GM12872 (cell line): ENCODE measurements around the gene PTPN22.

Experiments
- TF ChIP-seq, protein P1 (sequence below): IDR thresholded peaks from 3 replicates; pipeline ENCODE4 v1.5.1; 2011; ENCODE audit warnings: low read depth, mild to moderate bottlenecking, low read length, moderate library complexity; ENCODE audit not compliant: insufficient read depth

PTPN22 gene

DNA sequence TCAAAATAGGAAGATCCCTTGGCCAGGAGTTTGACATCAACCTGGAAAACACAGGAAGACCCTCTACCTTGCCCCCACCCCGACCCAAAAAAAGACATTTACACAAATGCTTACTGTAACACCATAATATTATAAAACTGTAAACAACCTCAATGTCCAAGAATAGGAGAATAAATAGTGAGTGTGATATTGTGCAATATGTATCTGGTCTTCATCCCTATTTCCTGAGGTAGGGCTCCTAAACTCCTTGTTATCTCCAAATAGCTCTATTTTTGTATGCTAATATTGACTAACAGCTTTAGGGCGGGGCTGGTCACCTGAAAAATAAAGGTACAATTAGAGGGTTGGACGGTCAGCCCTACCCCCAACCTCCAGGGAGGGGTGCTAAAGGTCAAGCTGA is 82.7 kb downstream of the PTPN22 start:
- TF ChIP-seq, protein P1, sequence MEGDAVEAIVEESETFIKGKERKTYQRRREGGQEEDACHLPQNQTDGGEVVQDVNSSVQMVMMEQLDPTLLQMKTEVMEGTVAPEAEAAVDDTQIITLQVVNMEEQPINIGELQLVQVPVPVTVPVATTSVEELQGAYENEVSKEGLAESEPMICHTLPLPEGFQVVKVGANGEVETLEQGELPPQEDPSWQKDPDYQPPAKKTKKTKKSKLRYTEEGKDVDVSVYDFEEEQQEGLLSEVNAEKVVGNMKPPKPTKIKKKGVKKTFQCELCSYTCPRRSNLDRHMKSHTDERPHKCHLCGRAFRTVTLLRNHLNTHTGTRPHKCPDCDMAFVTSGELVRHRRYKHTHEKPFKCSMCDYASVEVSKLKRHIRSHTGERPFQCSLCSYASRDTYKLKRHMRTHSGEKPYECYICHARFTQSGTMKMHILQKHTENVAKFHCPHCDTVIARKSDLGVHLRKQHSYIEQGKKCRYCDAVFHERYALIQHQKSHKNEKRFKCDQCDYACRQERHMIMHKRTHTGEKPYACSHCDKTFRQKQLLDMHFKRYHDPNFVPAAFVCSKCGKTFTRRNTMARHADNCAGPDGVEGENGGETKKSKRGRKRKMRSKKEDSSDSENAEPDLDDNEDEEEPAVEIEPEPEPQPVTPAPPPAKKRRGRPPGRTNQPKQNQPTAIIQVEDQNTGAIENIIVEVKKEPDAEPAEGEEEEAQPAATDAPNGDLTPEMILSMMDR = no peak

DNA sequence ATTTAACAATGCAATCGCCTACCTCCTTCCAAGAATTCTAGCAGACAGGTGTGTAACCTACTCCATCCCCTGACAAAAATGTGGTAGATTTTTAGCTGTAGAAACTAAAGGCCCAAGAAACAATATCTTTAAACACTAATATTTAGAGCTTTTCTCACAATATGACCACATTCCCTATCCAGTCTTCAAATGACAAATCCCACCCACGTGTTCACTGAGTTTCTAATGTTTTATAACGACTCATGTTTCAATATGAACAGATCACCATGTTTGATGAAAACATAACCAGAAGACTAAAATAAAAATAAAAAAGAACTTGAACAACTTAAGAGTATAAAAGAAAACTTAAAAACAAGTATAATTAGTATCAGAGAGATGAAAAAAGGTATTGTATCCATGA is 83.8 kb downstream of the PTPN22 start:
- TF ChIP-seq, protein P1 = no peak

DNA sequence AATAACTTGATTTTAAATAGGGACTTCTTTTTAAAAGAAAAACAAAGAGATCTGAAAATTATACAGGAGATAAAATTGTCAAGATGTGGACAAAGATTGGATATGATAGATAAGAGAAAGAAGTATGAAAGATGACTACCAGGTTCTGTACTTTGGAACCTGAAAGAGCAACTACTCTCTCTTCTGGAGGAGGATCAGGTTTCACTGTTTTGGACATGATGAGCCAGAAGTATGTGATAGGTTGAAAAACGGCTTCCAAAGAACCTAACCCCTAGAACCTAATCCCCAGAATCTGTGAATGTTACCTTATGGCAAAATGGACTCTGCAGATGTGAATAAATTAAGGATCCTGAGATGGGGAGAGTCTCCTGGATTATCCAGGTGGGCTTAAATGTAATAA is 85.4 kb downstream of the PTPN22 start:
- TF ChIP-seq, protein P1 = no peak

DNA sequence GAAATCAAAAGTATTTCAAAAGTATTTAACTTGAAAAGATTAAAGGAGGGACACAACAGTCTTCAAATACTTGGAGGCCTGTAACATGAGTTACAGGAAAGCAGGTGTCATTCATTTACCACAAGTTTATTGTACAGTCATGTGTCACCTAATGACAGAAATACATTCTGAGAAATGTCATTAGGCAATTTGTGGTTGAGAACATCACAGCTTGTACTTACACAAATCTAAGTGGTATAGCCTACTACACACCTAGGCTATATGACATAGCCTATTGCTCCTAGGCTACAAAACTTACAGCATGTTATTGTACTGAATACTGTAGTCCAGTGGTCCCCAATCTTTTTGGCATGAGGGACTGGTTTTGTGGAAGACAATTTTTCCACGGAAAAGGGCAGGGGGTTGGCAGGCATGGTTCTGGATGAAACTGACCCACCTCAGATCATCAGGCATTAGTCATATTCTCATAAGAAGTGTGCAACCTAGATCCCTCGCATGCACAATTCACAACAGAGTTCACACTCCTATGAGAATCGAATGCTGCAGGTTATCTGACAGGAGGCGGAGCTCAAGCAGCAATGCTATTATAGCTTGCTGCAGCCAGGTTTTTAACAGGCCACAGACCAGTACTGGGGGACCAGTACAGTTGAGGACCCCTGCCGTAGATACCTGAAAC is 87.3 kb downstream of the PTPN22 start:
- TF ChIP-seq, protein P1 = no peak

DNA sequence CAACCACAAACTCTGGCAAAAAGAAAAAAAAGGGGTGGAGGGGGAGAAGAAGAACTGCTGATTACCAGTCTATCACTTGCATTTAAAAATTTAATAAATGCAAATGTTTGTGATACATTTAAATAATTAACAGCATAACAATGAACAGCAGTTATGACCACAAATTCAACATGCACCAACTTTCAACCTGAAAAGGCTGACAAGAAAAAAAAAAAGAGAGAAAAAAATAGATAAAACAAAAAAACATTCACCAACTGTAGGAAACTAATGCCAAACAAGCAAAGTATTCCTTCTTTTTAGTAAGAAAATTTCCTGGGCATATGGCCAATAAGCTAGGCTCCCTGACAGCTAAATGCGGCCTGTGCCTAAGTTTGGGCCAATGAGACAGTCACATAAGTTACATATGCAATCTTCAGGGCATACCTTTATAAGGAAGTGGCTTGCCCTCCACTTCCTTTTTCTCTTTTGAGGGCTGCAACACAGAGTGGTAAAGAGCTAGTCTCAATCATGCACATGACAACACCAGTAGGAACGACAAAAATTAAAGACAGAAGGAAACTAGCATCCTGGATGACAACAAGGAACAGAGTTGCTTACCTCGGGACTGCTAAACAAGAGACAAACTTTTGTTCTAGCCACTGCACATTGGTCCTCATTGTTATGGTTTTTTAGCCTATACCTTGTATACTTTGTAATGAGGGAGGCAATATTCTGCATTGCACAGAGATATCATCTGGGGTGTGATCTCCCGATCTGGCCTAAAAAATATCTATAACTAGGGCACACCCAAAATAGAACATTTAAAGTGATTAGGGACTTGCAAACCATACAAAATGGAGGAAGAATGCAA is 88.0 kb downstream of the PTPN22 start:
- TF ChIP-seq, protein P1 = no peak

DNA sequence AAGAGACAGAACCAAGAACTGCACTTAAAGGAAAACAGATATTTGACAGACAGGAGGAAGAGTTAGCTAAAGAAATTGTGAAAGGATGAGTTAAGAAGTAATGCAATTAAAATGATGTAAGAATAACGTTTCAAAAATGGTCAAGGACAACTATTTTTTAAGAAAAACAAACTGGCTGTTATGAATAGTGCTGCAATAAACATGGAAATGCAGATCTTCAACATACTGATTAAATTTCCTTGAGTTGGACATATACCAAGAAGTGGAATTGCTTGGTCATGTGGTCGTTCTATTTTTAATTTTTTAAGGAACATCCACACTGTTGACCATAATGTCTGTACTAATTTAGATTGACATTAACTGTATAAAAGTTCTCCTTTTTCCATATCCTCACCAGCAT is 89.1 kb downstream of the PTPN22 start:
- TF ChIP-seq, protein P1 = no peak

DNA sequence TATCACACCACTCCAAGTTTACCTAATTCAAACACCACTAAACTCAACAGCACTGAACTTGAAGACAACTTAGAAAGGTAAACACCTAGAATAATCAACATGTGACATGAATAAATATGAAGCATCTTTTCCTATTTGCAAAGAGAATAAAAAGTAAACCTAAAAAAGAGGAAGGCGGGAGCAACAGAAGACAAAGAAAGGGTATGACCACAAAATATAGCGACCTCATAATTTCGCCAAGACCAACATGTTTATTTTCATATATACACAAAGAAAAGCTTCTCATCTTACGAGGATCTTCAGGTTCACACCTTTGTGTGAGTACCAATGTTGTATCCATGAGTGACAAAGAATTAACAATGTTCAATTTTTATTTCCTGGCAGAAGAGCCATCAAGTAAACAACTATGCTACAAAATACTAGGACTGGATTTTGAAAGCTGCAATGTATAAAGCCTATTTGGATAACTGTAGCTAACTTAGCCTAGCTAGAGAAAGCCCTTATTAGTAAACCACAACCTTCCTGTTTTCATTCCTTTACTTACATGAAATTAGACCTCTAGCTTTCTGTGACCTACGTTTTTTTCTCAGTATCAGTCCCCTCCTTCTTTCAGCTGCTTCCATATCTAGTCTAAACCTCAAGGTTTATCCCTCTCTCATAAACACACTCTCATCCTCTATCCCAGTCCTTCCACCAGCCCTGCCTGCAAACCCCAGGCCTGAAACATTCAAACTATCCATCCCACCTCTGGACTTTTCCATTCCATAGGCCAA is 91.0 kb downstream of the PTPN22 start:
- TF ChIP-seq, protein P1 = no peak
